SK-N-SH treated with all-trans-retinoic acid at 6 μM for 48 hours (cell line): ENCODE data around the gene CDH4.

ENCODE experiments used
- TOX ChIP-seq: fragments of 250-450 bp; sonication (Bioruptor Pico); IDR thresholded peaks from 2 replicates; pipeline ENCODE4 v1.8.0; 2021; ENCODE audit warnings: mild to moderate bottlenecking, moderate library complexity, borderline replicate concordance
- ZFP30 ChIP-seq: fragments of 450-650 bp; formaldehyde crosslinking; IDR thresholded peaks from 2 replicates; pipeline ENCODE4 v1.5.0; 2022; ENCODE audit warnings: mild to moderate bottlenecking, moderate library complexity

GRCh38 chr20:61593516-61593915 lies 341.5 kb downstream of the CDH4 start:
- TF ChIP-seq ZFP30 (CRISPR knock-in tag): no peak
- TF ChIP-seq TOX (CRISPR knock-in tag): no peak
